ENCODE data around the gene USP6. TPM values are rescaled to one million over a fixed set of nuclear protein-coding genes. Genes with fewer than 3 reads are reported as not detected.

USP6 gene
- total RNA-seq, 1 donor from 2014 or later = 0.49 TPM

GRCh38 chr17:5097101-5097834 is 18.6 kb upstream of the USP6 start:
- intact Hi-C loops (cut with DNase I) = no loop called here
- peak in 1 of 2 donors; percentile 49 for TF ChIP-seq POLR2AphosphoS5 (IDR thresholded peaks at IDR 0.05; ENCODE audit: insufficient read depth in 1 of 2, low read depth in 1 of 2)
- TF ChIP-seq CTCF (IDR thresholded peaks at IDR 0.05) = no peak
- no peak overlapping the region for H3K27ac ChIP-seq
- peaks cover 15% of the 10 kb centered on the region for H3K4me1 ChIP-seq
- peaks cover 28% of the 10 kb centered on the region for H3K9me3 ChIP-seq
- no peak for DNase-seq (ENCODE audit: extremely low spot score in 2 of 2)
- peak overlapping the region; percentile 49 to 50 for H3K4me3 ChIP-seq
- no peaks in the 10 kb centered on the region for H3K27me3 ChIP-seq
- H3K36me3 ChIP-seq = peaks cover 0 to 5% of the 10 kb centered on the region in 2 donors

GRCh38 chr17:5099271-5099670 is 16.6 kb upstream of the USP6 start:
- intact Hi-C loops (cut with DNase I) = no loop called here
- H3K36me3 ChIP-seq = no peaks in the 10 kb centered on the region
- H3K27me3 ChIP-seq = no peaks in the 10 kb centered on the region
- H3K4me1 ChIP-seq = peaks cover 15% of the 10 kb centered on the region
- no peak overlapping the region for H3K4me3 ChIP-seq
- H3K27ac ChIP-seq = no peak overlapping the region
- H3K9me3 ChIP-seq = peaks cover 8% of the 10 kb centered on the region
- TF ChIP-seq POLR2A (IDR thresholded peaks at IDR 0.05) (no peak), CTCF (IDR thresholded peaks at IDR 0.05) (no peak), POLR2AphosphoS5 (IDR thresholded peaks at IDR 0.05; ENCODE audit: insufficient read depth in 1 of 2, low read depth in 1 of 2) (no peak)
- DNase-seq (ENCODE audit: extremely low spot score in 2 of 2) = no peak

GRCh38 chr17:5100832-5101231 is 15.0 kb upstream of the USP6 start:
- DNase-seq (ENCODE audit: extremely low spot score in 2 of 2) = no peak
- Histone ChIP-seq H3K4me1 (peaks cover 15% of the 10 kb centered on the region), H3K9me3 (peaks cover 3% of the 10 kb centered on the region), H3K27me3 (no peaks in the 10 kb centered on the region), H3K4me3 (no peak overlapping the region), H3K27ac (no peak overlapping the region), H3K36me3 (peaks cover 0 to 1% of the 10 kb centered on the region in 2 donors)
- intact Hi-C loops (cut with DNase I) = no loop called here
- TF ChIP-seq POLR2A (IDR thresholded peaks at IDR 0.05) (no peak), POLR2AphosphoS5 (IDR thresholded peaks at IDR 0.05; ENCODE audit: insufficient read depth in 1 of 2, low read depth in 1 of 2) (no peak), CTCF (IDR thresholded peaks at IDR 0.05) (no peak)

- TF ChIP-seq CTCF (IDR thresholded peaks at IDR 0.05) (no peak), POLR2A (IDR thresholded peaks at IDR 0.05) (no peak), POLR2AphosphoS5 (IDR thresholded peaks at IDR 0.05; ENCODE audit: insufficient read depth in 1 of 2, low read depth in 1 of 2) (no peak)
- Histone ChIP-seq H3K27ac (peak overlapping the region; percentile 76), H3K4me1 (peaks cover 23% of the 10 kb centered on the region), H3K36me3 (peaks cover 0 to 27% of the 10 kb centered on the region in 2 donors), H3K9me3 (no peaks in the 10 kb centered on the region), H3K27me3 (no peaks in the 10 kb centered on the region), H3K4me3 (peak overlapping the region; percentile 75 to 84)
- intact Hi-C loops (cut with DNase I) = no loop called here
- DNase-seq (ENCODE audit: extremely low spot score in 2 of 2) = no peak
Observed at GRCh38 chr17:5110816-5111215, 5.0 kb upstream of the USP6 start.
